OCI-LY7 (cell line): Measurements from ENCODE around the gene DEAF1.

Experiments used
- EZH2phosphoT487 ChIP-seq: fragments of 200-600 bp; sonication (generic); IDR thresholded peaks from 2 replicates; pipeline ENCODE4 v1.6.1; 2018; ENCODE audit warnings: low read depth, borderline replicate concordance, mild to moderate bottlenecking, mixed run types, antibody characterized with exemption, low read length, moderate library complexity, mixed read lengths
- TF ChIP-seq, protein P1 (sequence below): fragments of 200-600 bp; sonication (generic); conservative IDR thresholded peaks from 2 replicates; pipeline ENCODE4 v1.5.1; 2014; ENCODE audit warnings: mild to moderate bottlenecking, antibody characterized with exemption, low read length, moderate library complexity, mixed read lengths

DNA sequence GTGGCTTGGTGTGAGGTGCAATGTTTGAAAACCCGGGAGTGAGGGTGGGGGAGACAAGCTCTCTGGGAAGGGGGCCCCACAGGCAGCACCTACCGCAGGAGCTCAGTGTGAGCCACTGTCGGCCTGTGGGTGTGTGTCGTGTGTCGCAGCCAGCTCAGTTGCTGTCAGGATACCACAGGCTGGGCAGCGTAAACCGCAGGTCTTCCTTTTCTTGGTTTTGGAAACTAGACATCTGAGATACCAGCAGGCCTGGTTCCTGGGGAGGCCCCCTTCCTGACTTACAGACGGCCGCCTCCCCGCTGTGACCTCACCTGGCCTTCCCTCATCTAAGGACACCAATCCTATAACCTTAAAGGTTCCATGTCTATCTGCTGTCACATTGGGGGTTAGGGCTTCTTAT is 98.6 kb downstream of the DEAF1 start:
- TF ChIP-seq, protein P1, sequence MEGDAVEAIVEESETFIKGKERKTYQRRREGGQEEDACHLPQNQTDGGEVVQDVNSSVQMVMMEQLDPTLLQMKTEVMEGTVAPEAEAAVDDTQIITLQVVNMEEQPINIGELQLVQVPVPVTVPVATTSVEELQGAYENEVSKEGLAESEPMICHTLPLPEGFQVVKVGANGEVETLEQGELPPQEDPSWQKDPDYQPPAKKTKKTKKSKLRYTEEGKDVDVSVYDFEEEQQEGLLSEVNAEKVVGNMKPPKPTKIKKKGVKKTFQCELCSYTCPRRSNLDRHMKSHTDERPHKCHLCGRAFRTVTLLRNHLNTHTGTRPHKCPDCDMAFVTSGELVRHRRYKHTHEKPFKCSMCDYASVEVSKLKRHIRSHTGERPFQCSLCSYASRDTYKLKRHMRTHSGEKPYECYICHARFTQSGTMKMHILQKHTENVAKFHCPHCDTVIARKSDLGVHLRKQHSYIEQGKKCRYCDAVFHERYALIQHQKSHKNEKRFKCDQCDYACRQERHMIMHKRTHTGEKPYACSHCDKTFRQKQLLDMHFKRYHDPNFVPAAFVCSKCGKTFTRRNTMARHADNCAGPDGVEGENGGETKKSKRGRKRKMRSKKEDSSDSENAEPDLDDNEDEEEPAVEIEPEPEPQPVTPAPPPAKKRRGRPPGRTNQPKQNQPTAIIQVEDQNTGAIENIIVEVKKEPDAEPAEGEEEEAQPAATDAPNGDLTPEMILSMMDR: no peak
- no peak for TF ChIP-seq EZH2phosphoT487
